SU-DHL-6 (cell line): ENCODE data around the gene SCG5.

Source experiments
- EZH2phosphoT487 ChIP-seq: fragments of 200-600 bp; sonication (generic), shearing (Covaris generic); conservative IDR thresholded peaks from 2 replicates; pipeline ENCODE4 v1.6.1; 2018; ENCODE audit warnings: mild to moderate bottlenecking, antibody characterized with exemption, low read length, moderate library complexity, mixed read lengths
- TF ChIP-seq, protein P1 (sequence below): fragments of 200-600 bp; sonication (generic); IDR thresholded peaks from one replicate; pipeline ENCODE4 v1.5.1; 2017; ENCODE audit warnings: antibody characterized with exemption, mild to moderate bottlenecking, low read length, moderate library complexity; ENCODE audit not compliant: insufficient read depth, poor library complexity, severe bottlenecking

DNA sequence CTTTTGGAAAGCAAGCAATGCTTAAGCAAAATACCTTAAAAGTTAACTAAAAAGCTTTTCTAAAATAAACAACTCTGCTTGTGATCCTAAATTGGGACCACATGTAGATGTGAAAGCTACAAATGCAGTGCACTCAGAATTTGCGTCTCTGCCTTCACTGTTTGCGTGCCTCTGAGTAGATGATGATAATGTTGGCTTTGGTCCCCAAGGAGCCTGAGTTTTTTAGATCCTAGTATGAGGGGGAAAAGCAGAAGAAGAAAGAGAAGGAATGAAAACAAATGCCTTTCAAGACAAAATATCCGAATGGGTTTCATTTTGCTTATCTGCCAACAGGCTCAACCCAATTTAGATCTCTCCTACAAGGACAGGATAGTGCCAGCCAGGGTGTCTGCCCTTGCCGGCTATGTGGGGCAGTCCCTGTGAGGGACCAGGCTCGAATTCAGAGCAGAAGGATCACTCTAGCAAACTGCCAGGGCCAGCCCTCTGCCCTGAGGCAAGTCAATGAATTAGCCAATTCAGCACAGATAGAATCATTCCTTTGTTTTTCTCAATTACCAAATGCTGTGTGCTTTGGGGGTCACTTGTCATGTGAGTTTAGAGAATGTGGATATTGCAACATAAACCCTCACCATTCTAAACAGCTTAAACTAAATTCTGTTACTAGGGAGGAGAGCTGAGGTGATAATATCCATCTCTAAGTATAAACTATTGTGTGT is 28.5 kb downstream of the SCG5 start:
- TF ChIP-seq, protein P1, sequence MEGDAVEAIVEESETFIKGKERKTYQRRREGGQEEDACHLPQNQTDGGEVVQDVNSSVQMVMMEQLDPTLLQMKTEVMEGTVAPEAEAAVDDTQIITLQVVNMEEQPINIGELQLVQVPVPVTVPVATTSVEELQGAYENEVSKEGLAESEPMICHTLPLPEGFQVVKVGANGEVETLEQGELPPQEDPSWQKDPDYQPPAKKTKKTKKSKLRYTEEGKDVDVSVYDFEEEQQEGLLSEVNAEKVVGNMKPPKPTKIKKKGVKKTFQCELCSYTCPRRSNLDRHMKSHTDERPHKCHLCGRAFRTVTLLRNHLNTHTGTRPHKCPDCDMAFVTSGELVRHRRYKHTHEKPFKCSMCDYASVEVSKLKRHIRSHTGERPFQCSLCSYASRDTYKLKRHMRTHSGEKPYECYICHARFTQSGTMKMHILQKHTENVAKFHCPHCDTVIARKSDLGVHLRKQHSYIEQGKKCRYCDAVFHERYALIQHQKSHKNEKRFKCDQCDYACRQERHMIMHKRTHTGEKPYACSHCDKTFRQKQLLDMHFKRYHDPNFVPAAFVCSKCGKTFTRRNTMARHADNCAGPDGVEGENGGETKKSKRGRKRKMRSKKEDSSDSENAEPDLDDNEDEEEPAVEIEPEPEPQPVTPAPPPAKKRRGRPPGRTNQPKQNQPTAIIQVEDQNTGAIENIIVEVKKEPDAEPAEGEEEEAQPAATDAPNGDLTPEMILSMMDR = no peak
- no peak for TF ChIP-seq EZH2phosphoT487
